Transverse colon (tissue), 4 donors: ENCODE data around the gene GAS7. TPM values are rescaled to one million over a fixed set of nuclear protein-coding genes. Genes with fewer than 3 reads are reported as not detected.
A peak's percentile ranks its signal among the peaks of the same experiment; 100 is the strongest.

ENCODE experiments used
- DNase-seq: peaks from one replicate; pipeline ENCODE4 v3.0.0-alpha.2; 2019
- H3K27ac ChIP-seq, 4 donors: fragments of 200-600 bp; sonication (generic); 2 replicates each; pipeline ENCODE4 v1.5.1; 2016 to 2018; ENCODE audit warnings: inconsistent platforms in 4 of 4
- H3K27me3 ChIP-seq: fragments of 200-600 bp; sonication (generic); 2 replicates; pipeline ENCODE4 v1.5.1; 2017; ENCODE audit warnings: inconsistent platforms
- H3K36me3 ChIP-seq, 4 donors: fragments of 200-600 bp; sonication (generic); 2 replicates each; pipeline ENCODE4 v1.5.1; 2017 to 2019; ENCODE audit warnings: inconsistent platforms in 4 of 4
- H3K4me1 ChIP-seq, 4 donors: fragments of 200-600 bp; sonication (generic); 2 replicates each; pipeline ENCODE4 v1.5.1; 2017 to 2020; ENCODE audit warnings: inconsistent platforms in 4 of 4
- H3K4me3 ChIP-seq, 4 donors: fragments of 200-600 bp; sonication (generic); 1 replicate in 1 of 4; 2 replicates in 3 of 4; pipeline versions ENCODE4 v1.5.1 to v1.6.1; 2017 to 2019; ENCODE audit warnings: inconsistent platforms in 4 of 4
- H3K9me3 ChIP-seq, 2 donors: fragments of 200-600 bp; sonication (generic); 2 replicates each; pipeline ENCODE4 v1.5.1; 2017 to 2019; ENCODE audit warnings: inconsistent platforms in 2 of 2
- CTCF ChIP-seq, 5 experiments: fragments of 200-600 bp in 3 of 5; fragments of 450-650 bp in 2 of 5; sonication (generic) in 3 of 5; IDR thresholded peaks; 1 replicate in 2 of 5; 2 replicates in 3 of 5; pipeline ENCODE4 v1.5.1; 2016 to 2017; ENCODE audit warnings: antibody characterized with exemption in 5 of 5, inconsistent platforms in 3 of 5, mild to moderate bottlenecking in 2 of 5, moderate library complexity in 1 of 5
- EP300 ChIP-seq: sonication (generic); formaldehyde crosslinking; IDR thresholded peaks from one replicate; pipeline ENCODE4 v1.6.1; 2017; ENCODE audit warnings: antibody characterized with exemption, low read depth
- POLR2A ChIP-seq: fragments of 450-650 bp; IDR thresholded peaks from one replicate; pipeline ENCODE4 v1.6.1; 2016; ENCODE audit warnings: antibody characterized with exemption, mild to moderate bottlenecking, moderate library complexity
- POLR2AphosphoS5 ChIP-seq, 3 donors: sonication (generic); formaldehyde crosslinking; IDR thresholded peaks; one replicate each; pipeline ENCODE4 v1.6.1; 2016; ENCODE audit warnings: antibody characterized with exemption in 3 of 3
- WGBS, 2 donors: methylation state at CpG; one replicate each; pipeline ENCODE4 v1.1.5; 2018; ENCODE audit warnings: low coverage in 1 of 2; 5-methylcytosine and 5-hydroxymethylcytosine counted together
- in situ Hi-C, 4 donors: fragments of 200-750 bp; cut with MboI; loops; one replicate each; pipeline versions ENCODE4 v1.15.0 to v1.15.1; 2017; ENCODE audit warnings: low sequenced_read_pairs in 3 of 4, low pct_ligation_motif_present in 1 of 4, low pct_unique_long_range_greater_than_20kb in 1 of 4
- intact Hi-C: fragments of 100-400 bp; cut with DNase I; formaldehyde crosslinking; loops from one replicate; pipeline ENCODE4 v1.15.1; 2023; ENCODE audit warnings: low total_unique reads
- total RNA-seq, 4 donors: library from RNA; depleted of rRNA; stranded (reverse); fragments of >200 nt; gene quantifications; one replicate each; pipeline ENCODE4 v1.1.0, GENCODE V29; 2016

Gene GAS7
- total RNA-seq, 4 donors from 2014 or later: 9.2 to 59.1 (median 15.2) TPM

GRCh38 chr17:9971991-9972390 is 226.4 kb downstream of the GAS7 start:
- intact Hi-C loops: no loop called here
- H3K36me3 ChIP-seq: no peaks in the 10 kb centered on the region
- 31 to 34% methylated on average over 2 to 4 of the region's 4 CpGs for WGBS, 2 donors
- H3K4me3 ChIP-seq: no peak overlapping the region
- H3K27ac ChIP-seq: no peak overlapping the region
- in situ Hi-C loops: loop anchor here in 1 of 4 donors (25.0 kb wide), 1 partner anchor 240 kb away; no protein-coding TSS in a partner anchor
- H3K4me1 ChIP-seq: peaks cover 0 to 8% (median 2%) of the 10 kb centered on the region in 4 donors
- H3K9me3 ChIP-seq: no peaks in the 10 kb centered on the region
- peak; percentile 66 for DNase-seq
- TF ChIP-seq POLR2AphosphoS5 (IDR thresholded peaks at IDR 0.05) (no peak), POLR2A (no peak), EP300 (no peak), CTCF (IDR thresholded peaks at IDR 0.05) (no peak)
- H3K27me3 ChIP-seq: no peaks in the 10 kb centered on the region

- TF ChIP-seq CTCF (IDR thresholded peaks at IDR 0.05) (no peak), POLR2A (no peak), POLR2AphosphoS5 (IDR thresholded peaks at IDR 0.05) (no peak), EP300 (no peak)
- 84% methylated on average over 13 of the region's 13 CpGs; no CpG with 5 or more reads in 1 of the 2 donors for WGBS, 2 donors
- in situ Hi-C loops (loop anchor here (5.0 to 25.0 kb wide), 3 partner anchors 243 to 265 kb away; no protein-coding TSS in a partner anchor), intact Hi-C loops (no loop called here)
- no peaks in the 10 kb centered on the region for H3K27me3 ChIP-seq
- no peaks in the 10 kb centered on the region for H3K9me3 ChIP-seq
- peaks cover 0 to 8% (median 2%) of the 10 kb centered on the region in 4 donors for H3K4me1 ChIP-seq
- H3K36me3 ChIP-seq: no peaks in the 10 kb centered on the region
- H3K27ac ChIP-seq: no peak overlapping the region
- DNase-seq: no peak
- no peak overlapping the region for H3K4me3 ChIP-seq
These were observed 229.0 kb downstream of the GAS7 start for GRCh38 chr17:9969301-9969935.

- 75% methylated on average over 5 of the region's 5 CpGs; no CpG with 5 or more reads in 1 of the 2 donors for WGBS, 2 donors
- Histone ChIP-seq H3K4me1 (peaks cover 0 to 8% (median 2%) of the 10 kb centered on the region in 4 donors), H3K36me3 (no peaks in the 10 kb centered on the region), H3K27me3 (no peaks in the 10 kb centered on the region), H3K9me3 (no peaks in the 10 kb centered on the region), H3K4me3 (no peak overlapping the region), H3K27ac (no peak overlapping the region)
- in situ Hi-C loops (loop anchor here (5.0 to 25.0 kb wide), 3 partner anchors 243 to 266 kb away; no protein-coding TSS in a partner anchor), intact Hi-C loops (no loop called here)
- no peak for TF ChIP-seq EP300
- TF ChIP-seq POLR2A: no peak
- no peak for TF ChIP-seq CTCF (IDR thresholded peaks at IDR 0.05)
- TF ChIP-seq POLR2AphosphoS5 (IDR thresholded peaks at IDR 0.05): no peak
- DNase-seq: no peak
These were observed 229.5 kb downstream of the GAS7 start for GRCh38 chr17:9968881-9969280.

- TF ChIP-seq EP300 (no peak), POLR2A (no peak), POLR2AphosphoS5 (IDR thresholded peaks at IDR 0.05) (no peak), CTCF (IDR thresholded peaks at IDR 0.05) (no peak)
- DNase-seq: no peak
- Histone ChIP-seq H3K4me1 (peaks cover 0 to 8% (median 2%) of the 10 kb centered on the region in 4 donors), H3K27ac (no peak overlapping the region), H3K4me3 (no peak overlapping the region), H3K9me3 (no peaks in the 10 kb centered on the region), H3K36me3 (no peaks in the 10 kb centered on the region), H3K27me3 (no peaks in the 10 kb centered on the region)
- intact Hi-C loops: no loop called here
- WGBS, 2 donors: 50 to 63% methylated on average over 1 to 5 of the region's 5 CpGs
- in situ Hi-C loops: loop anchor here (5.0 to 25.0 kb wide), 3 partner anchors 244 to 267 kb away; no protein-coding TSS in a partner anchor
These were observed 230.4 kb downstream of the GAS7 start for GRCh38 chr17:9968008-9968407.
